Mesenchymal stem cell (in vitro differentiated cells and primary cell): ENCODE measurements around the gene THSD8.

Source experiments
- DNase-seq: peaks from one replicate; pipeline ENCODE4 v3.0.0-alpha.2; 2013
- H2AFZ ChIP-seq: one replicate; pipeline ENCODE4 v1.6.1; 2013; ENCODE audit warnings: low read depth, mild to moderate bottlenecking, control low read depth, inconsistent platforms, low read length, moderate library complexity
- H2AK5ac ChIP-seq: 2 replicates; pipeline ENCODE4 v1.6.1; 2013; ENCODE audit warnings: low read length, moderate library complexity, mild to moderate bottlenecking, inconsistent platforms; ENCODE audit not compliant: severe bottlenecking
- H2BK120ac ChIP-seq: one replicate; pipeline ENCODE4 v1.6.1; 2013; ENCODE audit warnings: low read depth, mild to moderate bottlenecking, inconsistent platforms, low read length, moderate library complexity
- H2BK12ac ChIP-seq, 2 experiments: one replicate each; pipeline ENCODE4 v1.6.1; 2013; ENCODE audit warnings: inconsistent platforms in 2 of 2, low read length in 2 of 2, mild to moderate bottlenecking in 2 of 2, moderate library complexity in 2 of 2, control low read depth in 1 of 2
- H2BK15ac ChIP-seq: one replicate; pipeline ENCODE4 v1.6.1; 2013; ENCODE audit warnings: mild to moderate bottlenecking, low read depth, inconsistent platforms; ENCODE audit not compliant: poor library complexity, severe bottlenecking
- H2BK5ac ChIP-seq: 2 replicates; pipeline ENCODE4 v1.6.1; 2013; ENCODE audit warnings: low read depth, mild to moderate bottlenecking, low read length, control low read depth, inconsistent platforms; ENCODE audit not compliant: poor library complexity, severe bottlenecking
- H3K14ac ChIP-seq, 2 experiments: one replicate each; pipeline ENCODE4 v1.6.1; 2013; ENCODE audit warnings: inconsistent platforms in 2 of 2, low read length in 2 of 2, control low read depth in 1 of 2, mild to moderate bottlenecking in 1 of 2, moderate library complexity in 1 of 2
- H3K18ac ChIP-seq, 2 experiments: one replicate each; pipeline ENCODE4 v1.6.1; 2013; ENCODE audit warnings: inconsistent platforms in 2 of 2, low read length in 2 of 2, control low read depth in 1 of 2, low read depth in 1 of 2, mild to moderate bottlenecking in 1 of 2
- H3K23ac ChIP-seq, 2 experiments: one replicate each; pipeline ENCODE4 v1.6.1; 2013; ENCODE audit warnings: inconsistent platforms in 2 of 2, low read length in 2 of 2, mild to moderate bottlenecking in 2 of 2, moderate library complexity in 2 of 2, control low read depth in 1 of 2
- H3K27ac ChIP-seq: 2 replicates; pipeline ENCODE4 v1.5.1; 2013; ENCODE audit warnings: mild to moderate bottlenecking, moderate library complexity, low read length, control low read depth, inconsistent platforms; ENCODE audit not compliant: poor library complexity, severe bottlenecking
- H3K27me3 ChIP-seq, 2 experiments: 2 replicates each; pipeline versions ENCODE4 v1.6.1 to v1.7.0; 2013; ENCODE audit warnings: low read length in 2 of 2, mild to moderate bottlenecking in 2 of 2, moderate library complexity in 2 of 2, control low read depth in 1 of 2, inconsistent platforms in 1 of 2; ENCODE audit not compliant: control insufficient read depth in 1 of 2, insufficient read depth in 1 of 2
- H3K36me3 ChIP-seq, 2 experiments: 2 replicates each; pipeline versions ENCODE4 v1.6.1 to v1.7.0; 2013; ENCODE audit warnings: low read length in 2 of 2, control low read depth in 1 of 2, inconsistent platforms in 1 of 2, low read depth in 1 of 2, mild to moderate bottlenecking in 1 of 2; ENCODE audit not compliant: insufficient read depth in 2 of 2, control insufficient read depth in 1 of 2
- H3K4ac ChIP-seq, 2 experiments: one replicate each; pipeline ENCODE4 v1.6.1; 2013; ENCODE audit warnings: inconsistent platforms in 2 of 2, low read length in 2 of 2, mild to moderate bottlenecking in 2 of 2, moderate library complexity in 2 of 2, control low read depth in 1 of 2, low read depth in 1 of 2
- H3K4me1 ChIP-seq: 2 replicates; pipeline ENCODE4 v1.6.1; 2013; ENCODE audit warnings: low read depth, low read length, control low read depth; ENCODE audit not compliant: control insufficient read depth, insufficient read depth
- H3K4me2 ChIP-seq: 2 replicates; pipeline ENCODE4 v1.6.1; 2013; ENCODE audit warnings: low read length, mild to moderate bottlenecking, inconsistent platforms; ENCODE audit not compliant: poor library complexity, severe bottlenecking
- H3K4me3 ChIP-seq, 2 experiments: 2 replicates each; pipeline versions ENCODE4 v1.5.1 to v1.7.0; 2013; ENCODE audit warnings: low read length in 2 of 2, mild to moderate bottlenecking in 2 of 2, control low read depth in 1 of 2, low read depth in 1 of 2; ENCODE audit not compliant: insufficient read depth in 1 of 2
- H3K79me1 ChIP-seq: replicated peaks from 2 replicates; pipeline ENCODE4 v1.6.1; 2013; ENCODE audit warnings: mild to moderate bottlenecking, control low read depth, low read length, inconsistent platforms; ENCODE audit not compliant: poor library complexity, severe bottlenecking
- H3K9ac ChIP-seq: 2 replicates; pipeline ENCODE4 v1.7.0; 2013; ENCODE audit warnings: mild to moderate bottlenecking, low read length, moderate library complexity
- H3K9me3 ChIP-seq: 2 replicates; pipeline ENCODE4 v1.7.0; 2013; ENCODE audit warnings: mild to moderate bottlenecking, low read length; ENCODE audit not compliant: control insufficient read depth
- H4K8ac ChIP-seq: one replicate; pipeline ENCODE4 v1.6.1; 2013; ENCODE audit warnings: inconsistent platforms, mild to moderate bottlenecking, low read length, moderate library complexity
- H4K91ac ChIP-seq: one replicate; pipeline ENCODE4 v1.6.1; 2013; ENCODE audit warnings: mild to moderate bottlenecking, low read length, inconsistent platforms
- WGBS: methylation state at CpG from one replicate; pipeline ENCODE4 v1.1.7; 2013; ENCODE audit warnings: mixed read lengths; 5-methylcytosine and 5-hydroxymethylcytosine counted together

The THSD8 gene

DNA sequence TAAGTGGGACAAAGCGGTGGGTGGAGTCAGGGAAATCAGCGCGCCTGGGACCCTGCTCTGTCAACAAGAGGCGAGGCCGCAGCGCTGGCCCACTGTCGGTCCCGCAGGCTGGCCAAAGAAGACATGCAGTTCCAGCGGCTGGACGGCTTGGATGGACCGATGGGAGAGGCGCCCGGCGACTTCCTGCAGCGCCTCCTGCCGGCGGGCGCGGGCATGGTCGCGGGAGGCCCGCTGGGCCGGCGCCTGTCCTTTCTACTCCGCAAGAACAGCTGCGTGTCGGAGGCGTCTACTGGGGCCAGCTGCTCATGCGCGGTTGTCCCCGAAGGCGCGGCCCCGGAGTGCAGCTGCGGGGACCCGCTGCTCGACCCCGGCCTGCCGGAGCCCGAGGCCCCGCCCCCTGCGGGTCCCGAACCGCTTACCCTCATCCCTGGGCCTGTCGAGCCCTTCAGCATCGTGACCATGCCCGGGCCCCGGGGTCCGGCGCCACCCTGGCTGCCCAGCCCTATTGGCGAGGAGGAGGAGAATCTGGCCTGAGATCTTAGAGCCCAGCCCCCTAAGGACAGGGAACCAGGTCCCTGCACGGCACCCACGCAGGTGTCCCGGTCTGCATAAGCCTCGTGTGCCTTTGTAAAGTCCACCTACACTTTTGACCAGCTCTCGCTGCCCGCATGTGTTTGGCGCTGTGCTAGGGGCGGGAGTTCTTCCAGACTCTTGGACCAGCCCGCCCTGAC lies 44.2 kb upstream of the THSD8 start:
- peak overlapping the region; percentile 80 for H3K9ac ChIP-seq
- H3K23ac ChIP-seq = peak overlapping the region in 1 of 2 experiments; percentile 50
- peaks cover 5 to 9% of the 10 kb centered on the region in 2 experiments for H3K36me3 ChIP-seq
- H4K91ac ChIP-seq = peak overlapping the region; percentile 56
- no peak overlapping the region for H2BK5ac ChIP-seq
- H3K14ac ChIP-seq = no peak overlapping the region
- 15% methylated on average over 60 of the region's 60 CpGs for WGBS
- peak overlapping the region; percentile 22 for H3K4me2 ChIP-seq
- peak overlapping the region; percentile 90 for H4K8ac ChIP-seq
- H2BK12ac ChIP-seq = peak overlapping the region in 1 of 2 experiments; percentile 29
- H3K4me1 ChIP-seq = peaks cover 8% of the 10 kb centered on the region
- no peaks in the 10 kb centered on the region for H3K79me1 ChIP-seq
- H2BK120ac ChIP-seq = peak overlapping the region; percentile 87
- no peak overlapping the region for H2AK5ac ChIP-seq
- peak; percentile 77 for DNase-seq
- no peak overlapping the region for H3K4ac ChIP-seq
- H3K27me3 ChIP-seq = peaks cover 6 to 9% of the 10 kb centered on the region in 2 experiments
- H3K27ac ChIP-seq = no peak overlapping the region
- H3K18ac ChIP-seq = peak overlapping the region; percentile 40 to 91
- no peaks in the 10 kb centered on the region for H3K9me3 ChIP-seq
- peak overlapping the region; percentile 36 to 72 for H3K4me3 ChIP-seq
- H2BK15ac ChIP-seq = peak overlapping the region; percentile 6
- peak overlapping the region; percentile 80 for H2AFZ ChIP-seq

DNA sequence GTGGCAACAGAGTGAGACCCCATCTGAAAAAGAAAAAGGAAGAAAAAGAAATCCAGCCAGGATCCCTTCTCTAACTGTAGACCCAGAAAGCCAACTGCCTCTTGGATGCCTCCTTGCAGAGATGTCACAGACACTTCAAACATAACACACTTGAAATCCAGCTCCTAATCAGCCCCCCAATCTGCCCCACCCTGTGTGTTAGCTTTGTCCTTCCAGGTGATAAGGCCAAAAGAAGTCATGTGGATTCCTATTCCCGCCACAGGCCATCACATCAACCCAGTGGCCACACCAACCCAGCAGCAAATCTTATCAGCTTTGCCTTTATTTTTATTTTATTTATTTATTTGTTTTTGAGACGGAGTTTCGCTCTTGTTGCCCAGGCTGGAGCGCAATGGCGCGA lies 42.2 kb upstream of the THSD8 start:
- Histone ChIP-seq H3K4me2 (no peak overlapping the region), H2AK5ac (no peak overlapping the region), H4K91ac (no peak overlapping the region), H3K4me1 (peaks cover 8% of the 10 kb centered on the region), H2BK5ac (no peak overlapping the region), H3K27ac (no peak overlapping the region), H3K4ac (no peak overlapping the region), H4K8ac (no peak overlapping the region), H3K9me3 (no peaks in the 10 kb centered on the region), H2BK12ac (no peak overlapping the region), H3K27me3 (no peaks in the 10 kb centered on the region), H2AFZ (no peak overlapping the region), H3K36me3 (peaks cover 21 to 27% of the 10 kb centered on the region in 2 experiments), H3K23ac (no peak overlapping the region), H3K18ac (no peak overlapping the region), H3K79me1 (no peaks in the 10 kb centered on the region), H2BK120ac (no peak overlapping the region), H3K4me3 (no peak overlapping the region), H3K14ac (no peak overlapping the region), H2BK15ac (no peak overlapping the region), H3K9ac (no peak overlapping the region)
- DNase-seq = no peak
- WGBS = no CpG with 5 or more reads among the region's 6 CpGs

DNA sequence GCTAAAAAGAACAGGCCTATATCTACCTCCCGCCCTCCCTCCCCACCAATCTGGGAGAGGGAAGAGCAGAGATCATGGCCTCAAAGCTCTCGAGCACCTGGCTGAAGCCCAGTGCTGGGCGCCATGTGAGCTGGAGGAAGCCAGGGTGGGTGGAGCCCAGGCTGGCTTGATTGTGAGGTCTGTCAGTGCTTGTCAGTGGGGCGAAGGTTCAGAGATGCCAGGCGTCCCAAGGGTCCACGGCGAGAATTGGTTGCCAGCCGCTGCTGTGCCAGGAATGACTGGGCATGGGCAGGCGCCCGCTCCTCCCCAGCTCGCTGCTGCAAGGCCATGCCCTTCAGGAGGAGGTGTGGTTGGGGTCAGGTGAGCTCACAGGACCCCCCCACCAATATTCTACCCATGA lies 38.8 kb upstream of the THSD8 start:
- no peak overlapping the region for H3K18ac ChIP-seq
- no peak overlapping the region for H2BK15ac ChIP-seq
- H3K4ac ChIP-seq = no peak overlapping the region
- no peak overlapping the region for H3K4me2 ChIP-seq
- H3K9ac ChIP-seq = no peak overlapping the region
- H2BK120ac ChIP-seq = no peak overlapping the region
- no peaks in the 10 kb centered on the region for H3K9me3 ChIP-seq
- H2BK5ac ChIP-seq = no peak overlapping the region
- no peak overlapping the region for H3K27ac ChIP-seq
- no peak overlapping the region for H2AK5ac ChIP-seq
- no peak overlapping the region for H3K4me3 ChIP-seq
- H2BK12ac ChIP-seq = no peak overlapping the region
- H3K79me1 ChIP-seq = no peaks in the 10 kb centered on the region
- no peak overlapping the region for H4K8ac ChIP-seq
- peaks cover 33 to 55% of the 10 kb centered on the region in 2 experiments for H3K36me3 ChIP-seq
- H3K14ac ChIP-seq = no peak overlapping the region
- no peaks in the 10 kb centered on the region for H3K27me3 ChIP-seq
- H3K23ac ChIP-seq = no peak overlapping the region
- H3K4me1 ChIP-seq = no peaks in the 10 kb centered on the region
- no peak for DNase-seq
- WGBS = 93% methylated on average over 5 of the region's 11 CpGs
- no peak overlapping the region for H4K91ac ChIP-seq
- no peak overlapping the region for H2AFZ ChIP-seq

DNA sequence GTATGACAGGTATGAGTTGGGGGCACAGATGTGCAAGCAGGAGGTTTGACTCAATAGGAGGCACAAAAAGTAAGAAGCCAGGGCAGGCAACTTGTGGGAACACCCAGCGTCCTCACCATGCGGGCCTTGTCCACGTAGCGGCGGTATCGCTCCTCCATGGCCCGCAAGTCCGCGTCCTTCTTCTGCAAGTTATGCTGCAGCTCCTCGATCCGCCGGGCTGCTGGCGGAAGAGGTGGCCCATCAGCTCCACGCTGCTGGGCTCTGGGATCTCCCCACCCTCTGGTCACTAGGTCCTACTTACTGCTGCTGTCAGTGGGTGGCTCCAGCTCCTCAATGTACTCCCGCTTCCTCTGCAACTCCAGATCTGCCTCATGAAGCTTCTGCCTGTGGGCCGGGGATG lies 37.2 kb upstream of the THSD8 start:
- Histone ChIP-seq H3K4me3 (no peak overlapping the region), H3K18ac (no peak overlapping the region), H2AK5ac (no peak overlapping the region), H3K79me1 (no peaks in the 10 kb centered on the region), H2BK15ac (no peak overlapping the region), H3K23ac (no peak overlapping the region), H3K9ac (no peak overlapping the region), H3K4me2 (no peak overlapping the region), H2AFZ (no peak overlapping the region), H3K27ac (no peak overlapping the region), H3K36me3 (peaks cover 42 to 59% of the 10 kb centered on the region in 2 experiments), H2BK120ac (no peak overlapping the region), H3K4ac (no peak overlapping the region), H3K4me1 (peaks cover 1% of the 10 kb centered on the region), H4K91ac (no peak overlapping the region), H2BK12ac (no peak overlapping the region), H2BK5ac (no peak overlapping the region), H3K27me3 (no peaks in the 10 kb centered on the region), H4K8ac (no peak overlapping the region), H3K9me3 (no peaks in the 10 kb centered on the region), H3K14ac (no peak overlapping the region)
- 97% methylated on average over 16 of the region's 16 CpGs for WGBS
- DNase-seq = no peak
